Islet of Langerhans (tissue), 1 donor: Measurements from ENCODE around the gene MLANA.
"Not testable (repeated sequence)": the region's sequence is repeated elsewhere in the genome, so short reads cannot be mapped to it uniquely, and the experiment has no call there.

Experiments used
- FAIRE-seq: peaks from one replicate; lab custom pipeline; 2011; peaks lifted over from hg19 to GRCh38; lab: Jason Lieb, UNC

MLANA gene

DNA sequence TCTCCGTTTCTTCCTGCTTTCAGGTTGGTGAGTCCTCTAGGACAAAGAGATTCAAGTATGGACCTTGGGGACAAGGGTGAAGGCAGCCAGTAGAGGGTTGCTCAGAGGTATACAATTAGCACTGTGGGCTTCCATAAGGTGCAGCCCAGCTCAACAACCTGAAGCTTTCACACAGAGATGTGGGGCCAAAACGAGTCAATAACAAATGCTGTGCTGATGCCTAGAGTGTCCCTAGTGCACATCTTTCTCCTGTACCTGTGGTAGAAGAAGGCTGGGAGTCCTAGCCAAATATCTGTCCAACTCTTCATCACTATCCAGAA, 20.7 kb upstream of the MLANA start:
- FAIRE-seq: no peak

DNA sequence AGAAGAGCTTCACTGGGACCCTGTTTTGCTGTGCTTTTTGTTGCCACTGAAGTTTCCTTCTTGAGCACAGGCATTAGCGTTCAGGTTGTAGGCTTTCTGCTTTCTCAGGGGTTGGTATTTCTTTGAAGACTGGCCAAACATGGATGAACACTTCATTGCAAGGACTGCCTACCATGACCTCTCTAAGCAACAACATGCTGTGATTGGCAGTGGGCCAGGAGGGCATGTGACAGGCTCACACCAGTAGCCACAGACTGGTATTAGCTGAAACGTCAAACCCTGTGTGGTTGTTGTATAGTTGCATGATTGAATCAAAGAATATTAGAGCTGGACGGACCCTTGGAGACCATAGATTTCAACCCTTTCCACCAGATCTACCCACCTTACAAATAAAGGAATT, 20.0 kb upstream of the MLANA start:
- no peak for FAIRE-seq

DNA sequence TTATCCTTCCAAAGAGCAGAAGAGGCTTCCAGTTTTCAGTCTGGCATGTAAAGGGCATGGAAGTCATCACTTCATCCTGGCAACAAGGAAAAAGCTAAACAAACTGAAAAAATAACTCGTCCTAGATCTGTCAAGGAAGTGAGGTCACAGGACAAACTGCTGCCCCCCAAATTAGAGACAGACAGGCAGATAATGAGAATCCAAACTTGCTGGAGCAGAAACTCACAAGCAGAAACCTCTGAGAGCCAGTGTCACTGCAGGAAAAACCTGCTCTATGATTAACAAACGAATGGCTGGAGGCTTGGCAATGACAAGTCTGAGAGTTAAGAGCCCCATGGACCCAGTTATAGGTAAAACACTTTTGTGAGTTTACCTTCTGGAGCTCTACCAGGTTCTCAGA, 18.9 kb upstream of the MLANA start:
- no peak for FAIRE-seq

DNA sequence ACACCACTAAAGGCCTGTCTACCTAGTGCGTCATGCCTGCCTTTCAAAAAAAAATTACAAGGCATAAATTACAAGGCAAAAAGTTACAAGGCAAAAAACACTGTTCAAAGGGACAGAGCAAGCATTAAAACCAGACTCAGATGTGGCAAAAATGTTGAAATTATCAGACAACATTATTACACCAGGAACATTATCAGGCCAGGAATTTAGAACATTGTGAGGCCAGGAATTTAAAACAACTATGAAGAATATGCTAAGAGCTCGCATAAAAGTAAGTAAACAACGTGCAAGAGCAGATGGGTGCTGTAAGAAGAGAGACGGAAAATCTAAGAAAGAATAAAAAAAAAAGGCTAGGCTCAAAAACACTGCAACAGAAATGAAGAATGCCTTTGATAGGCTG, 18.2 kb upstream of the MLANA start:
- no peak for FAIRE-seq

DNA sequence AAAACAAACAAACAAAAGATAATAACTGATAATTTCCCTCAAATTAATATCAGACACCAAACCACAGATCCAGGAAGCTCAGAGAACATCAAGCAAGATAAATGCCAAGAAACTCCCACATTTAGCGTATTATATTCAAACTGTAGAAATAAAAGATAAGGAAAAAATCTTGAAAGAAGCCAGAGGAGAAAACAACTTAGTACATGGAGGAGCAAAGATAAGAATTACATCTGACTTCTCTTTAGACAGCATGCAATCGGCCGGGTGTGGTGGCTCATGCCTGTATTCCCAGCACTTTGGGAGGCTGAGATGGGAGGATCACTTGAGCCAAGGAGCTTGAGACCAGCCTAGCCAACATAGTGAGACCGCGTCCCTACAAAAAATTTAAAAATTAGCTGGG, 17.2 kb upstream of the MLANA start:
- FAIRE-seq: no peak

DNA sequence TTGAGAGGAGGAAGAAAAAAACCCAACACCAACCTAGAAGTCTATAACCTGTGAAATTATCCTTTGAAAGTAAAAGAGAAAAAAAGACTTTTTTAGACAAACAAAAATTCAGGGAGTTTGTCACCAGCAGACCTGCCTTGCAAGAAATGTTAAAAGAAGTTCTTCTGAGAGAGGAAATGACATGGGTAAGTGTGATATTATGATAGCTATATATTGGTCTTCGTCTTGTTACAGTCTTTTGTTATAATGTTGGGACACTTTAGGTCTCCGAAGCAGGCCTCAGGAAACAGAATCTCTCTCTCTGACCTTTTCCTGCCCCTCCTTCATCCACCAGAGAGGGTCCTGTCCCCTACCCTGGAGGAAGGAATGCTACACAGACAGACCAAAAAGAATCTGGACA, 16.6 kb upstream of the MLANA start:
- no peak for FAIRE-seq

DNA sequence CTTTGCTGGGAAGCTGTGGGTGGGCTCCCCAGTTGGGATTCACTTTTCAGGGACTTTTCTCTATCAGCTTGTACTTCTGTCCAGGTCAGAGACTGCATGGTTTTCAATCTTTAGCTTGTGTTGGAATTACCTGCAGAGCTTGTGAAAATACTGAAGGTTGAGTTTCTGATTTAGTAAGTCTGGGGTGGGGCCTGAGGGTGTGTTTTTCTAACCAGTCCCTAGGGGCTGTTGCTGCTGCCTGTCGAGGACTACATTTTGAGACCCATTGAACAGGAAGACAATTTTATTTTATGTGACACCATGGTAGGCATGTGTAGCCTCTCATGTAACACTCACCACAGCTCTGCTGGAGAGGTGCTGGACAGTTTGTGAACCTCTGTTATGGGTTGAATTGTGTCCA, 14.7 kb upstream of the MLANA start:
- FAIRE-seq: no peak

DNA sequence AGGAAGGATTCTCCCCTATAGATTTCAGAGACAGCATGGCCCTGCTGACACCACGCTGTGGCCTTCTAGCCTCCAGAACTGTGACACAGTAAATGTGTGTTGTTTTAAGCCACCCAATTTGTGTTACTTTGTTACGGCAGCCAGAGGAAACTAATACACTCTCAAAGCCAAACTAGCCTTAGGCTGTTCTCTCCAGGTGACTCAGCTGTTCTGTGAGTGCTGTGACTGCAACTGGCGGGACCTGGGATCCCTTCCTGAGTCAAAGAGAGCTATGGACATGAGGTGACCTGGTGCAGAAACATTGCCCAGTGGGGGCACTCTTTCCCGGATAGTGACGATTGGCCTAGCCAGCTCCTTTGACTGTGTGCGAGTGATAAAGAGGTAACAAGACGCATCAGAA, 14.0 kb upstream of the MLANA start:
- no peak for FAIRE-seq

DNA sequence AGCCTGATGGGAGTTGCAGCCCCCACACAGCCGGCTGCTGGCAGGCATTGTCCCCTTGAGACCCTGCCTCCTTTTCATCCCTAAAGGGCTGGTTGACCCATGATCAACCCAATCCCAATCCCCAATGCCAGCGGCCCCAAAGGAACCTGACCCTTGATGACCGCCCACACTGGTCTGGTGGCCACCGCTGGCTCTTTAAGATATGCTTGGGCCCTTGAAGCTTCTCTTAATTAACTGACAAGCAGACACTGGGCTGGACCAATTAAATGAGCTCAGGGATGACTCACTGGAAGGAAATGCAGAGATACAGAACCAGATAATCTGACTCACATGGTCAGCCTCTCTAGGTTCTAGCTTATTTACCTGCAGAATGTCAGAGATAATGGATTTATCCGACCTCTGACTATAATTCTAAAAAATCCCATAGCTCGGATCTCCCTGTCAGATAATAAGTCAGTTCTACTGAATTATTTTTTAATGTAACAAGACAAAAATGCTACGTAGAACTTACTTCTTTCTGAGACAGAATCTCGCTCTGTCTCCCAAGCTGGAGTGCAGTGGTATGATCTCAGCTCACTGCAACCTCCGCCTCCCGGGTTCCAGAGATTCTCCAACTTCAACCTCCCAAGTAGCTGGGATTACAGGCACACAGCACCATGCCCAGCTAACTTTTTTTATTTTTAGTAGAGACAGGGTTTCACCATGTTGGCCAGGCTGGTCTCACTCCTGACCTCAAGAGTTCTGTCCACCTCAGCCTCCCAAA, 11.1 kb upstream of the MLANA start:
- FAIRE-seq: peak; percentile 24

DNA sequence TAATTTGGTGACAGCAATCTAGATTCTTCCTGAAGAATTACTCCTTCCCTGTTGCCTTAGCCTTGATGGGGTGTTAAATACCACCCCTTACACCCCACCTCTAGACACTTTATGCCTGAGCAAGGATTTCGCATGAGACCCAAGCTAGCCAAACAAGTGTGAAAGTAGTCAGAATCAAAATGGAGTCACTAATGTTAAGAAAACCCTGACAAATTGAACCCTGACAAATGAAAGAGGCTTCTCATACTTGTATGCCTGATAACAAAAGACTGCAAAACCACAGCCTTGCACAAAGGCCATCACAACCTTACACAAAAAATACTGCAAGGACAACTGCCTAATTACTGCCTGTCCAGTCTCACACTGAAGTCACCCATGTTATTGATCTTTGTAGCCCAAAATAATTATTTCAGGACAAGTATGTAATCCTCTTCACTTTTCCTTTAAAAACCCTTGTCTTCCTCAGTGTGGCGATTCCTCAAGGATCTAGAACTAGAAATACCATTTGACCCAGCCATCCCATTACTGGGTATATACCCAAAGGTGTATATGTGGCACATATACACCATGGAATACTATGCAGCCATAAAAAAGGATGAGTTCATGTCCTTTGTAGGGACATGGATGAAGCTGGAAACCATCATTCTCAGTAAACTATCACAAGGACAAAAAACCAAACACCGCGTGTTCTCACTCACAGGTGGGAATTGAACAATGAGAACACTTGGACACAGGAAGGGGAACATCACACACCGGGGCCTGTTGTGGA, 8.3 kb upstream of the MLANA start:
- FAIRE-seq: not testable (repeated sequence)

DNA sequence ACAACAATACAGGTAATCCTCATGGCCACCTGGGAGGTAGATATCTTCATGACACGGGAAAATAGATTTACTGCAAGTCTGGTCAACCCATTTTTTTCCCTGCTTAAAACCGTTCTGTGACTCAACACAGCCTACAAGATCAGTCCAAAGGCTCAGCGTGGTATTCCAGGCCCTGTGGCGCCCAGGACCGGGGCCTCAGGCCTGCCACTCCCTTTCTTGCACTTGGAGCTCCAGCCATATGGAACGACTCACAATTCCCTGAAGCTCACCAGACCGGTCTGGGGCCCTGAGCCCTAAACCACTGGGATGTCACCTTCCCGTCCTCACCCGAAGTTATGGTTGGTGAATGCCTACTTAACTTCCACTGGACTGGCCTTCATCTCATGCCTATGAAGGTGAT, 6.5 kb upstream of the MLANA start:
- FAIRE-seq: no peak

DNA sequence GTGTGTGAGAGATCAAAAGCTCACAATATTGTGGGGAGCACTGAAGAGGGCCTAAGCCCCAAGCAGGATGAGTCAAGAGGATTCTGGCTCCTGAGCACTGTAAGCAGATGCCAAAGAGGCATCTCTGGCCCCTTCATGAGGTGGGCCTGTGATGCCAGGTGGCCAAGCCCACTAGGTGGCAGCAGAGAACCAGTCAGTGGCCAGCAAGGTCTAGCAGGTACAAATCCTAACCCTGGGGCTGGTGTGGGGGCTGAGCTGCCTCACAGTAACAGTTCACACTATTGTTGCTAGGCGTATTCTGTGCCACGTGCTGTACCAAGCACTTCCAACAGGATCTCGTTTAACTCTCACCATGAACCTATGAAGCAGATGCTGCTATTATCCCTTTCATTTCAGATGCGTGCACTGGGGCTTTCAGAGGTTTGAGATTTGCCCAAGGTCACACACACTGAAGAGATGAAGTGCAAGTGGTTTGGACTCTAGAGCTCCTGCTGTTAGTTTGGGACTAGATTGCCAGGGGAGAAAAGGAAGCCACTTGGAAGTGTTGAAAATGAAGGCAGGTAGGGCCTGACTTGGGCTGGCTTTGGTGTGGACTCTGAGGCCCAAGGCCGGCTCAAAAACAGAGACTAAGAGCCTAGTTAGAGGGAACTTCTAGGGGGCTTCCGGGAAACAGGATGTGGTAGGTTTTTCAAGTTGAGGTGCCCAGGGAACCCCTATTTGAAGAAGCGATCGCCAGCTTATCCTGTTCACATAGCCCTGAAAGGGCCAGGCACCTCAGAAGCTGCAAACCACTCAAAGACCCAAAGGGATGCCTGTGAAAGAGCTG, 4.4 kb upstream of the MLANA start:
- no peak for FAIRE-seq

DNA sequence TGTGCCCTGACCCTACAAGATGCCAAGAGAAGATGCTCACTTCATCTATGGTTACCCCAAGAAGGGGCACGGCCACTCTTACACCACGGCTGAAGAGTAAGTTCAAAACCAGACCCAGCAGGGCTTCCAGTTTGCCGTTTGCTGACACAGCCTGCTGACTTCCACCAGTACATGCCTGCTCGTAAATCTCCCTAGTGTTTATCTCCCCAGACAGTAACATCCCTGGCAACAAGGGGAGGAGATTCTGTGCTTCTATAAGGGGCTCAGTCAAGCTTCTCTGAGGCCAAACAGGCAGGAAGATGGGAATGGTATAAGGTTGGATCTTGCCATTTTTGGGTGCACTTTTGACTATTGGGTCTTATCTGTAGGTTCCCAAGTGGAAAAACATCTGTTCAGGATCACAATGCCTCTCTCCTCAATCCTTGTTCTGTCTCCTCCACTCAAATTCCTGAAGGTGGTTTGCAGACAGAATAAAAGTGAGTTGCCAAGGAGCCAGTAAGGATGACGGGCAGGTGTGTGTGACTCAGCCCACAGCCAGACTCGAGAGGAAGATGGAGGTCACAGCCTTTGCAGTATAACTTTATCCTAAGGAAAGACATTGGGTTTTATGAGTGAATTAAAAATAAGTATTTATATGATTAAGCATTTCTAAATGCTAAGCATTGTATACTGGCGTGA, 1.9 kb downstream of the MLANA start:
- no peak for FAIRE-seq

DNA sequence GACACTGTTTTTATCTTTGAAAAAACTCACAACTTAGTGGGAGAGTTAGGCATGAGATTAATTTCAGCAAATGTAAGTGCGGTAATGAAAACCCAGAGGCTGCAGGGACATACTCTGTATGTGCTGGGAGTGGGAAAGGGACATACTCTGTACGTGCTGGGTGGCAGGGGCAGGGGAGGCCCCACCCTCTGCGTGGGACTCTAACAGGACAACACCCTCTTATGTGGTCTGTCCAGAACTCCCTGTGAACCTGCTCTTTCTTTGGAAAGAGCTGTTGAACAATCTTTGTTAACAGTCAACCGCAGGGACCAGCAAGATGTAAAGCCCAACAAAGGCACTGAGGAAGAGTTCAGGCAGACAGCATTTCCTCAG, 2.4 kb downstream of the MLANA start:
- no peak for FAIRE-seq

DNA sequence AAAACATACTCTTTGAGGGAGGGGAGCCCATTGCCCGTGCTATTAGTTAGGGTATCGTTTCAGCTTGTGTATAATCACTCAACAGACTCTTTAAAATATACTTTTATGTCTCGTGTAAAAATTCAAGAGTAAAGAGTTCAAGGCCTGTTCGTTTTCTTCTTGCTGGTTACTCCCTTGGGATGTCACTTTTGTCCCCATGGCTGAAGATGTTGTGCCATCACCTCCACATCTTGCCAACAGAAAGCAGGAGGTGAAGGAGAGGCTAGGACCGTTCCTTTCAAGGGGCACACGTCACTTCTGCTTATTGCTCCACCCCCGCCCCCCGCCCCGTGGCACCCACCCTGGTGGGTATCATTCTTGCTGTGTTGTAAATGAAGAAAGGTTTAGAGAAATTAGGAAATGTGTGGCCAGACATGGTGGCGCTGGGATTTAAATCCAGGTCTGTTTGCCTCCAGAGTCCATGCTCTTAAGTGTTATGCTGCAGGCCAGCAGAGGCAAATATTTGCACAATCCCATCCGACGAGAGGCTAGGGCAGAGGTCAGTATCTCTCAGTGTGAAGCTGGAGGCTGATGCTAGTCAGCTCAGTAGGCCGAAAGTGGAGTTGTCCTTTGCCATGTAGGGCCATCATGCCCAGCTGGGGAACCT, 3.0 kb downstream of the MLANA start:
- FAIRE-seq: peak; percentile 13

DNA sequence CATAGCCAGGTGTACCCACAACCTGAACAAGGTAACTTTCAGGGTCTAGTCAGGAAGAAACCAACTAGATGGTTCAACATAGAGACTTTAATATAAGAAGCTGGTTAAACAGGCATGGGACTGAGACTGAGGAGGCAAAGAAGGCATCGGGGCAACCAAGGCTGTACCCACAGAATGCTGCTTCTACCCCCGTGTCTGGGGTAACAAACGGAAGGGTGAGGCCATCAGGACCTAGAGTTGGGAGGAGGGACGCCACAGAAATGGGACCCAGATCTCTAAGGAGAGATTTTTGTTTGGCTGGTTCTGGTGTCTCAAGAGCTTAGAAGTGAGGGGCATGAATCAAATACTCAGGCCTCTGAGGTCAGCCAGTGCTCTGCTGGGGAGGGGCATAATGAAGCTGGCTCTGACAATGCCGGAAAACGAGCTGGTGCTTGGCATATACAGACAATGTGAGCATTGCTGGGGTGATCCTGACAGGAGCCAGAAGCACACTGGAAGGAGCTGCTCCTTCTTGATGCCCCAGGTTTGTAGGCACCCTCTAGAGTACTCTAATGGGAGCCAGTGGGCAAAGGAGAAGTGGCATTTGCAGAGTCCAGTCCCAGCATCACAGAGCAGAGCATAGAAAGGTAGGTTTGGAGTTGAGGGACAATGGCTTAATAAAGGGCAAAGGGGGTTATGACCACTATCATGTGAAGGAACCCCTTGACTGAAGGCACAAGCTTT, 3.7 kb downstream of the MLANA start:
- no peak for FAIRE-seq

DNA sequence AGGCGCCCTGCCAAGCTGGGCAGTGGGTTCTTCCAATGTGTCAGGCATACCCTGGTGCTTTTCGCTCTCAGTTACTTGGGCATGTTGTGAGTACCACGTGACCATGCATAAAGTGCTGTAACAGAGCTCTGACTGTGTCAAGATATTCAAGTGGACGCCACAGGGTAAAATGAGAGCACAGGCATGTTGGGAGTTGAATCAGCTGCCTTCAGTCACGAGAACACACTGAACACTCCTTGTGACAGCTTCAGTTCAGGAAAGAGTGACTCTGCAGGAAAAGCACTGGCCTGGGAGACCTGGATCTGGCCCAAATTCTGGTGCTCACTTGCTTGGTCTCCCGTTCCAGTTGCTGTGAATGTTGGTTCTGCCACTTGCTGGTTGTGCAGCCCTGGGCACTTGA, 5.1 kb downstream of the MLANA start:
- no peak for FAIRE-seq

DNA sequence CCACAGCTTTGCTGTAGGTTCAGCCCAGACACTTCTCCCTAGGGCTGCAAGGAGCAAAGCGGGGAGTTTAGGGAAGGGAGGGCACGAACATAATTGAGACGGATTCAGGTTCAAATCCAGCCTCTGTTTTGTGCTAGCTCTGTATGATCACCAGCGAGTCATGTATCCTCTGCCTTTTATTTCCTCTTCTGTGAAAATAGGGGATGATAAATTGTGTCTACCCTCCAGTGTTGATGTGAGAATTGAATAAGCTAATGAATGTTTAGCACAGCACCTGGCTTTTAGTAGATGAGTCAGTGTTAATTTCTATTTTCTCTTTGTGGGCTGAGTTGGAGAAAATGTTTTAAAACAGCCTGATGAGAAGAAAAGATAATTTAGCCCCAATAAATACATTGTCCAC, 6.2 kb downstream of the MLANA start:
- no peak for FAIRE-seq

DNA sequence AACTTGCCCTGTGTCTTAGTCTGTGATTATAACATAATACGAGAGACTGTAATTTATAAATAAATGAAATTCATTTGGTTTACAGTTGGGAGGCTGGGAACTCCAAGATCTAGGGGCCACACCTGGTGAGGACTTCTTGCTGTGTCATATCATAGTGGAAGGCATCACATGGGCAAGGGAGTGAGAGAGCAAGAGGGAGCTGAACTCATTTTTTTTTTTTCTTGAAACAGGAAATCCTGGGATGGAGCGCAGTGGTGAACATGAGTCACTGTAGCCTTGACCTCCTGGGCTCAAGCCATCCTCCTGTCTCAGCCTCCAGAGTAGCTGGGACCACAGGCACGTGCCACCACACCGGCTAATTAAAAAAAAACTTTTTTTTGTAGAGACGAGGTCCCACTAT, 7.2 kb downstream of the MLANA start:
- FAIRE-seq: no peak

DNA sequence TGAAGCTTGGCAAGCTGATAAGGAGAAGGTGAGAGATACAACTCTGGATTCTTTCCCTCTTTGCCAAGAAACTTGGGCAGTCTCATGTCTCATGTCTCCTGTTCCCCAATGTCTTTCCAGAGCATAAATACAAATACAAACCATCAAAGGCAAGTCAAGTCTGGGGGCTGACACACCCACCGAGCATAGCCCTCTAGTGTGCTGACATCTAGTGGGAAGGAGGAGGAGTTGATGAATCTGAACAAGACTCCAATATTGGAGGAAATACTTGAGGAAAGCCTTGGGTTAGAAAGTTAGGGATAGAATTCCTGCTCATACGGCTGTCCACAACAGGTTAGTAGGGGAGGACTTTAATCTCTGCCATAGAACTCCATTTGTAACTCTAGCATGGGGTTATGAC, 8.6 kb downstream of the MLANA start:
- FAIRE-seq: no peak

DNA sequence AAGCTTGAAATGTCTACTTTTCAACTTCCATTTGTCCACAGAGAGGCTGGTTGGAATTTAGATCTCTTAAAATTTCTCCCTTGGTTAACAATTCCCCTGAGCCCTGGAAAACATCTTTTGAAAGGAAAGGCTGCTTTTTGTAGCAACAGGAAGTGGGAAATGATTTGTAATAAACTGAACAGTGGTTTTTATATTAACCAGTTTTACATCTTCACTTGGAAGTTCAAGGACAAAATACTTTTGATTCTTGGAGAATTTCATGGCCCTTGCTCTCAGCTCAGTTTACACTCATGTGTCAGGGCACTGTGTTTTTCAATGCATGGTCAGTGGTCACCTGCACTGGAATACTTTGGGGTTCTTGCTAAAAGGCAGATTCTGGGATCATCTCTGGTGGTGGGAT, 9.9 kb downstream of the MLANA start:
- FAIRE-seq: no peak

DNA sequence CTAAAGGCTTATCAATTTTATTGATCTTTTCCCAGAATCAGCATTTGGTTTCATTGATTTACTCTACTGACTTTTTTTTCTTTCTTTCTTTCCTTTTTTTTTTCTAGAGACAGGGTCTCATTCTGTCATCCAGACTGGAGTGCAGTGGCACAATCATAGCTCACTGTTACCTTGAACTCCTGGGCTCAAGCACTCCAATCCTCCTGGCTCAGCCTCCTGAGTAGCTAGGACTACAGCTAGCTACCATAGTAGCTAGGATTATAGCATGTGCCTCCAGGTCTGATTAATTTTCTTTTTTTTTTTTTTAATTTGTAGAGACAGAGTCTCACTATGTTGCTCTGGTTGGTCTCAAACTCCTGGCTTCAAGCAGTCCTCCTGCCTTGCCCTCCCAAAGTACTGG, 11.7 kb downstream of the MLANA start:
- FAIRE-seq: no peak
